Neuron (in vitro differentiated cells): ENCODE data around the gene TCOF1.
"Not testable (repeated sequence)": the region's sequence is repeated elsewhere in the genome, so short reads cannot be mapped to it uniquely, and the experiment has no call there.

Experiments
- H2AFZ ChIP-seq: one replicate; pipeline ENCODE4 v1.6.1; 2013; ENCODE audit warnings: low read depth, mild to moderate bottlenecking, inconsistent platforms, low read length, moderate library complexity
- H3K27me3 ChIP-seq: one replicate; pipeline ENCODE4 v1.6.1; 2013; ENCODE audit warnings: low read length; ENCODE audit not compliant: insufficient read depth
- H3K36me3 ChIP-seq: one replicate; pipeline ENCODE4 v1.6.1; 2013; ENCODE audit warnings: low read length; ENCODE audit not compliant: insufficient read depth
- H3K4me1 ChIP-seq: one replicate; pipeline ENCODE4 v1.6.1; 2013; ENCODE audit warnings: low read length; ENCODE audit not compliant: insufficient read depth
- H3K4me3 ChIP-seq: 2 replicates; pipeline ENCODE4 v1.5.1; 2013; ENCODE audit warnings: mild to moderate bottlenecking, low read length, moderate library complexity
- H3K9me3 ChIP-seq: one replicate; pipeline ENCODE4 v1.6.1; 2013; ENCODE audit warnings: low read length

TCOF1 gene

GRCh38 chr5:150410524-150411244 lies 53.2 kb downstream of the TCOF1 start:
- peaks cover 15% of the 10 kb centered on the region for H3K4me1 ChIP-seq
- no peak overlapping the region for H3K4me3 ChIP-seq
- no peaks in the 10 kb centered on the region for H3K27me3 ChIP-seq
- no peaks in the 10 kb centered on the region for H3K9me3 ChIP-seq
- H3K36me3 ChIP-seq: no peaks in the 10 kb centered on the region
- no peak overlapping the region for H2AFZ ChIP-seq

- peaks cover 15% of the 10 kb centered on the region for H3K4me1 ChIP-seq
- H3K27me3 ChIP-seq: no peaks in the 10 kb centered on the region
- no peaks in the 10 kb centered on the region for H3K36me3 ChIP-seq
- H2AFZ ChIP-seq: no peak overlapping the region
- H3K4me3 ChIP-seq: no peak overlapping the region
- H3K9me3 ChIP-seq: no peaks in the 10 kb centered on the region
Measured at GRCh38 chr5:150411245-150411979, 53.9 kb downstream of the TCOF1 start.

- Histone ChIP-seq H3K27me3 (no peaks in the 10 kb centered on the region), H3K4me1 (peaks cover 15% of the 10 kb centered on the region), H2AFZ (peak within 1 kb of the TSS; percentile 27), H3K4me3 (peak within 1 kb of the TSS; percentile 28), H3K9me3 (no peaks in the 10 kb centered on the region), H3K36me3 (no peaks in the 10 kb centered on the region)
Measured at GRCh38 chr5:150412319-150413175, 55.0 kb downstream of the TCOF1 start, which contains the start of gene CD74. Gene CD74, minus strand, starts transcription at chr5:150412910. Its CDS starts 161 bp downstream, at chr5:150412749.

- H3K27me3 ChIP-seq: no peaks in the 10 kb centered on the region
- no peaks in the 10 kb centered on the region for H3K36me3 ChIP-seq
- H3K4me3 ChIP-seq: no peak overlapping the region
- no peak overlapping the region for H2AFZ ChIP-seq
- H3K4me1 ChIP-seq: peaks cover 15% of the 10 kb centered on the region
- H3K9me3 ChIP-seq: no peaks in the 10 kb centered on the region
Measured at GRCh38 chr5:150413176-150413901, 55.8 kb downstream of the TCOF1 start.

GRCh38 chr5:150413902-150414790 lies 56.6 kb downstream of the TCOF1 start:
- H3K36me3 ChIP-seq, H2AFZ ChIP-seq, H3K4me3 ChIP-seq, H3K27me3 ChIP-seq, H3K9me3 ChIP-seq: not testable (repeated sequence)
- H3K4me1 ChIP-seq: peaks cover 15% of the 10 kb centered on the region

- Histone ChIP-seq H3K9me3 (no peaks in the 10 kb centered on the region), H3K4me3 (no peak overlapping the region), H3K4me1 (no peaks in the 10 kb centered on the region), H2AFZ (no peak overlapping the region), H3K36me3 (no peaks in the 10 kb centered on the region), H3K27me3 (no peaks in the 10 kb centered on the region)
Measured at GRCh38 chr5:150419630-150420270, 62.3 kb downstream of the TCOF1 start.

- Histone ChIP-seq H3K36me3 (no peaks in the 10 kb centered on the region), H3K9me3 (no peaks in the 10 kb centered on the region), H2AFZ (no peak overlapping the region), H3K27me3 (no peaks in the 10 kb centered on the region), H3K4me3 (no peak overlapping the region), H3K4me1 (no peaks in the 10 kb centered on the region)
Measured at GRCh38 chr5:150422075-150422474, 64.6 kb downstream of the TCOF1 start.

- Histone ChIP-seq H2AFZ (no peak overlapping the region), H3K27me3 (no peaks in the 10 kb centered on the region), H3K4me1 (no peaks in the 10 kb centered on the region), H3K4me3 (no peak overlapping the region), H3K9me3 (no peaks in the 10 kb centered on the region), H3K36me3 (no peaks in the 10 kb centered on the region)
Measured at GRCh38 chr5:150422758-150423157, 65.3 kb downstream of the TCOF1 start.

GRCh38 chr5:150426165-150426564 lies 68.7 kb downstream of the TCOF1 start:
- not testable (repeated sequence) for H3K27me3 ChIP-seq

GRCh38 chr5:150428106-150428876 lies 70.8 kb downstream of the TCOF1 start:
- Histone ChIP-seq H3K36me3 (no peaks in the 10 kb centered on the region), H3K9me3 (no peaks in the 10 kb centered on the region), H2AFZ (no peak overlapping the region), H3K27me3 (no peaks in the 10 kb centered on the region), H3K4me1 (peaks cover 4% of the 10 kb centered on the region), H3K4me3 (no peak overlapping the region)

More at GRCh38 chr5:150426165-150426564, 68.7 kb downstream of the TCOF1 start:
- not testable (repeated sequence) for H3K4me3 ChIP-seq, H2AFZ ChIP-seq, H3K9me3 ChIP-seq, H3K36me3 ChIP-seq, H3K4me1 ChIP-seq

- H3K36me3 ChIP-seq: no peaks in the 10 kb centered on the region
- peaks cover 4% of the 10 kb centered on the region for H3K4me1 ChIP-seq
- no peaks in the 10 kb centered on the region for H3K27me3 ChIP-seq
- H3K9me3 ChIP-seq: no peaks in the 10 kb centered on the region
- H2AFZ ChIP-seq: no peak overlapping the region
- no peak overlapping the region for H3K4me3 ChIP-seq
Measured at GRCh38 chr5:150428978-150429377, 71.5 kb downstream of the TCOF1 start.
